ENCODE measurements around the gene ENPP6. TPM values are rescaled to one million over a fixed set of nuclear protein-coding genes. Genes with fewer than 3 reads are reported as not detected.

Gene ENPP6
- total RNA-seq, 1 donor from 2014 or later: not detected

DNA sequence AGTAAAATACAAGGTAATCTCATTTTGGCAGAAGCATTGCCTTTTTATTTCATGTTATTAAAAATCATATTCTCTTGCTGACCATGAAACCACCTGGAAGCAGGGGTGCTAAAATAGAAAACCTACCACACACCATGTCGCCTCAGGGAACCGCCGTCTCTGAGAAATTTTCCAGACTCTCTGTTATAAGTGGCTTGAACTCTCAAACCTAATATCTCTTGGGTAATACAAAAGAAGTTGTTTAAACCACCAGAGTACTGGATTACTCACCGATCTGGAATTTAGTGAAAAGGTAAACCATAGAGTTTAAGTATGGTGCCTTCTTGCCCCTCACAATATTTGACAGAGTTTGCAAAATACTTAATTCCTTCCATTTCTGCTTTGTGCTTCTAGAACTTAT, 27.7 kb downstream of the ENPP6 start:
- no peak for ATAC-seq

DNA sequence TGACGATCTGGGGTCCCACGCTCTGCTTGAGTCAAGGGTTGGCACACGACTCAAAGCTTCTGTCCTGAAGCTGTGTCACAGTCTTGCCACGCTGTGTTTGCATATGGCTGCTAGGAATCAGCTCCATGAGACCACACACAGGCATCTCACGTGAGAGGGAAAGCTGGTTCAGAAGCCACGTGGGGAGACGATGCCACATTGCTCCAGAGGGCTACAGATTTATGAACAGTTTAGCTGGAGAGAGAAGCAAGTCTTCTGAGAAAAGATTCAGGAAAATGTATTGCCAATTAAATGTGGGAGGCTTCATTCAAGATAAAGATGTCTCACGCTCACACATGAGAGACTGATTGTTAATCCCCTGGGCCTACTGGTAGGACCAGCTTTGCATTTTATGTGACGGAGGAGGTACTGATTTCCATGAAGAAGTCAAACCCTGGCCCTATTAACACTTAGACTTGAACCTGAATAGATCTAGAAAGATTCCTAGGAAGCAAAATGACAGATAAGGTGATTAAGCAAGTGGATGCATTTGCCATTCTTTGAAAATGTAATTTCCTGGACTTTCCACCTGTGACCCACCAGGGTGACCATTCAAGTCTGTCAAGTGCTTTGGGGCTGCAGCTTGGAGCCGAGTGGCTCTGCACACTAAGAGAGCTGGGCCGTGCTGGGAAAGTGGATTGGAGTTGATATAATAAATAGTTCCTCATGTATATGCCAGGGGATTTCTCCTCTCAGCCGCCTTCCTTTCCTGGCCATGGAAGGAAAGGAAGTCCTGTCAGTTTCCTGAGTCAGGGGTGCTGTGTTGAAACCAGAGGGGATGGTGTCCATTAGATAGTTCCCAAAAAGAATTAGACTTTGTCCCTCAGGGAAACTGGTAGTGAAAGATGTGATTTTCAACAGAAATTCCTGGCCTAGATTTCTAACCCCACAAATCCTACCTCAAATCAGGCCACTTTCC, 29.0 kb downstream of the ENPP6 start:
- ATAC-seq: no peak

DNA sequence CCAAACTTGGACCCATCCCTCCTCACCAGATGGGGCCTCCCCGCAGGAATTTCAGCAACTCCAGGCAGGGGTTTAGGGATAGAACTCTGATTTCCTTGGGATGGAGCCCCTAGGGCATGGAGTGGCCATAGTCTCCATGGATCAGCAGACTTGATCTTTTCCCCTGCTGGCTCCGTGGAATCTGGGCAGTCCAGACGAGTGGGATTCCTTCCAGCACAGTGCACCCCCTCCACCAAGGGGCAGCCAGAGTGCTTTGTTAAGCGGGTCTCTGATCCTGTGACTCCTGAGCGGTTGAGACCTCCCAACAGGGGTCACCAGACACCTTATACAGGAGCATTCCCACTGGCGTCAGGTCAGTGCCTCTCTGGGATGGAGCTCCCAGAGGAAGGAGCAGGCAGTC, 40.4 kb downstream of the ENPP6 start:
- ATAC-seq: no peak

DNA sequence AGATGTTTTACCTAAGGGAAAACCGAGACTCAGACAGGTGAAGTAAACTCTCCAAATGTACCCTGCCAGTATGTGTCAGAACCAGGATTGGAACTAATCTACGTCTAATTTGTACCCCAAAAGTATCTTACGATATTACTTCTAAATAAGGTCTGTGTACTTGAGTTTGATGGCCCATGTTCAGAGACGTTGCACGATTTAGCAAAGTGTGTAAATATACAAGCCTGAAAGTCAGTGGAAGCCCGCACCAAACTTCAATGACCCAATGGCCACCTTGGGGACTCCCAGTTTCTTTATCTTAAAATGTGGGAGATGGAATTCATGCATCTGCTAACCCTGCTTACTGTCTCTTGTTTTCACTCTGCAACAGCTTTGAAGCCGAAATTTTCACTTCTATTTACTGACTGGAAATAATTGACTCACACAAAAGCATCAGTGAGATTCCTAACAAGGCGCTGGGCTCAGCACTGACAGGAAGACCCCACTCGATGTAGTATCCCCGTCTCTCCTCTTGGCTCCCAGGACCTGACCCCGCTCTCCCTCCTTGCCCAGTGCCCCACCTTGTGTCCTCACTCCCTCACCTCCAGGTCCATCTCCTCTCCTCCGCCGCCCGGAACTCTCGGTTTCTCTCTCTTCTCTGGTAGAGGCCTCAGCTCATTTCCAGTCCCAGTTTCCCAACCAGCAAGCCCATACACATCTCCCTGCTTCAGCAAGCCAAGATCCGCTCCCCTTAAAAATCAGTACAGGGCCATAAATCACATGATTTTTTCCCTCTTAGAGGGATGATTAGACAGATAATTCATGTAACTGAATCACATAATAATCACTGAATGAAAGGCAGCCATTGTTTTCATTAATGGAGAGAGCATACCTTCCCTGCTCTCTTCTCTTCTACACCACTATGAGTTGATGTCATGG, 42.8 kb downstream of the ENPP6 start:
- ATAC-seq: no peak

DNA sequence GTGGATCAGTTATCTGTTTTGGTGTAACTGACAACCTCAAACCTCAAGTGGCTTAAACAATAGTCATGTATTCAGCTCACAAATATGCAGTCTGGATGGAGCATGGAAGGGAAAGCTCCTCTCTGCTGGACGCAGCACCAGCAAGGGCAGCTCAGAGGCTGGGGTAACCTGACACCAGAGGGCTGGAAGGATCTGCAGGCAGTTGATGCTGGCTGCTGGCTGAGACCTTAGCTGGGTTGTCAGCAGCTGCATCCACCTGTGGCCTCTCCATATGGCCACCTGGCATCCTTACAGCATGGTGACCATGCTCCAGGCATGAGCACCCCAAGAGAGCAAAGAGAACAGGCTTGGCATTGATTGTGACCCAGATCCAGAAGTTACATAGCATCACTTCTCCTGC, 46.7 kb downstream of the ENPP6 start:
- no peak for ATAC-seq

DNA sequence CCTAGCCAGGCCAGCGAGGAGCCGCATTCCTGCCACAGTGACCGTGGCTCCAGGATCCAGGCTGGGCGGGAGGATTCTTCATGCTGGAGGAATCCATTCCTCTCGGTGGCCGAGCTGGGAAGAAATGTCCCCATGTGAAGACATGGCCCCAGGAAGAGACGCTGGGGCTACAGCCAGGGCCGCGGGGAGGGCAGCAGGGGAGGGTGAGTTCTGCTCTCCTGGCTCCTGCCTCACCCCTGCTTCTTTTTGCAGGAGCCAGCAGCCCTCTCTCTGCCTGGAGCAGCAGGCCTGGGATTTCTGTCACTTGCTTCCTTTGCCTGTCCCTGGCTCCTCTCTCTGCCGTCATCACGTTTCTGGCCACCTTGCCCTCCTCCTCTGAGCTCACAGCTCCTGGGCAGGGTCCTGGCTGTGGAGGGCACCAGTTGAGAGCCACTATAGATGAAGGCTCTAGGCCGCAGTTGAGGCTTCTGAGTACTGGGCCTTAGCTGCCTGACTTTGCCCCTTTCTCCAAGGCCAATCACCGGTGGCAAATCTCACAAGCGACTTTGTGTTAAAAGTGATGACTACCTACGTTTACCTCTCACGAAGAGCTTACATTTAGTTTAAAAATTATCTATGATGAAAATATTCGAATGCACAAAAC, 48.3 kb downstream of the ENPP6 start:
- no peak for ATAC-seq

DNA sequence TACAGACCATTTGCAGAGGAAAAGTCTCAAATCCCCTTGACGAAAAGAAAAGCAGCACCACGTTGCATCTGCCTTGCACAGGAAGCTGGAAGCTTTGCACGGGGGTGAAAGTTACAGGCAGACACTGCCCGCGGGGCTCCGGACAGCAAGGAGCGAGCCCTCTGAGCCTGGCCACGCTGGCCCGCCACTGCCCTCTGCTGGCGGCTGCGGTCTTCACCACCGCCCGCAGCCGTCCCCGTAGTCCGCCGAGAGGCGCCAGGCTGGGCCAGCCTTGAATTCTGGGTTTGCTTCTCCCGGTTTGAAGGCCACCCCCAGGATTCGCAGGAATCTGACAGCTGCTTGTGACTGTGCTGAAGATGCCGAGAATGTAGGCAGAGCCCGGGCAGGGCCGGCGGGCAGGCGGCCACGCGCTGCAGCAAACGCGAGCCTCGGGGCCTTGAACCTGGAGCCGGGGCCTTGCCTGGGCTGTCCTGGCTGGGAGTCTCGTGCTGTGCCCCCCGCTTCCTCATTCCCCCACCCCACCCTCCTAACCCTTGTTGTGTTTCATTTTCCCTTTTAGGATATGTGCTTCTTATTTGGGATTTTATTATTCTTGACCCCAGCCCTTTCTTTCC, 49.2 kb downstream of the ENPP6 start:
- ATAC-seq: peak; percentile 88

DNA sequence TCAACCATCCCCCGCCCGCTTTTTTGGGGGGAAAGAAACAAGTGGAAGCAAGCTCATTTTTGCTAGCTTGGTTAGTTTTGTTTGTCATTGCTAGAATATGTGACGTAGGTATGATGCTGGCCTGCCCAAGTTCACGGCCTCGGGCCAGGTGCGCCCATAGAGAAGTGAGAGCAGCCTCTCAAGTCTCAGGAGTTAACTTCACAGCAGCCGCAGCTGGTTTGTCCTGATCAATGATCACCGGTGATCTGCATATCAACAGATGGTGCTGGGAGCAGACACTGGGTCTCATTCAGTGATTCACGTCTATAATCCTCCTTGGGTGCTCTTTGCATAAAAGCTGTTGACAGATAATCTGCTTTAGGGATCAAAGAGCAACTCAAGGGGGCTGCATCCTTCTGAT, 50.1 kb downstream of the ENPP6 start:
- no peak for ATAC-seq

DNA sequence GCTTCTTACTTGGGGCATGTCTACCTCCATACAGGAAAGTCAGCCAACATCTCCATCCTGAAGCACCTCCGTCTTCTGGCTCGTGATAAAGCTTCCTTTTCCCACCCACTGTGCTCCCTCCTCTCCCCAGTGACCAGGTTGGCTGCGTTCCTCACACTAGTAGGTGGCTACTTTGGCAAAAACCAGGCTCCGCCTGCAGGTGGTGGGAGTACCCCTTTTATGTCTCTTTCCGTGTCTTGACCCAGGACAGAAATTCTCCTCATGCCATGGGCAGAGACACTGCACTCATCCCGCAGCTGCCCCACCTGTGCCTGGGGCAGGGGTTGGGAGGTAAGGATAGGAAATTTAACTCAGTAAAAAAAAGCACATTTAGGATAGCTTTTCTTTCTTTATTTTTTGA, 50.9 kb downstream of the ENPP6 start:
- ATAC-seq: no peak

DNA sequence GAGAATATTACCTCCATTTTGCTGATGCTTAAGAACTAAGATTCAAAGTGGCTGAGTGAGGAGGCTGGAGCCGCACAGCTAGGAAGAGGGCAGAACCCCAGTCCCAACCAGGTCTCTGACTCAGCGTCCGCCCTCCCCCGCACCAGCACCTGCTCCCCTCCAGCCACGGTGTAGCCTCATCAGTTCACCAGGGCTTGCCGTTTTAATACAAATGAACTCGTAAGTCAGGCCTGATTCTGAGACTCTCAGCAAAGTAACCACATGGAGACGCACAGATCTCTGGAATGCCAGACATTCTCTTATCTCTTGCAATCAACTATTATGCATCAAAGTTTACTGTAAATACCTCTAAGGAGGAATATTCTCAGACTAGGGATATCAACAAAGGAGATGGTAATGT, 52.4 kb downstream of the ENPP6 start:
- no peak for ATAC-seq

DNA sequence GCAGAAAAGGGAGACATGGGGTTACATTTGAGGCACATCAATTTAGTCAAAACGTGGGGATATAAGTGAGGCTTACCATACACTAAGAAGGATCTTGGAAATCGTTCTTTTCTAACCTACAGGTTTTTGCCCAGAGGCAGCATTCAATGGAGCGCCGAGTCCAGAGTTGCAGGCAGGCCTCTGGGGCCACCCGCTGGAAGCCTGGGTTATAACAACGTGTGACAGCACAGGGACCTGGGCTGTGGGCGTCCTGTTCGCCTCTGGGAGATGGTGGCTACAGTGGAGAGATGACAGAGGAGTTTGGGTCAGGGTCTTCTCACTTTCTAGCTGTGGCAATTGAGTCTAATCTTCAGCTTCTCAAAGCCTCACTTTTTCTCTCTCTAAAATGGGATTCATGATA, 53.9 kb downstream of the ENPP6 start:
- peak; percentile 83 for ATAC-seq

DNA sequence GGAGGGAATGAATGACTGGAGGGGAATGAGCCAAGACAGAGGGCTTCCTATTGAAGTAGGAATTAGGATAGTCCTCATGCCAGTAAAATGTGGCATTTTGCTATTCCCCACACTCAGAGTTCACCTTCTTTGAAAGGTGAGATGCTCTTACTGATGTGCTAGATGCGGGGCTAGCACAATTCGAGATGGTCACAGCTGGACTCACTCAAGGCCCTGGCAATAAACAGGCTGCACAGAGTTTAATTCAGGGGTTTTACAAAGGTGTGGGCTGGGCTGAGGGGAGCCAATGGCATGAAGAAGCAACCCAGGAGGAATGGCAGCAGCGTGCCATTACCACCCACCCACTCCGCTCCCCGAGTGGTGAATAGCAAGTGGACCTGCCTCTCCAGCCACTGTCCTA, 55.1 kb downstream of the ENPP6 start:
- no peak for ATAC-seq

DNA sequence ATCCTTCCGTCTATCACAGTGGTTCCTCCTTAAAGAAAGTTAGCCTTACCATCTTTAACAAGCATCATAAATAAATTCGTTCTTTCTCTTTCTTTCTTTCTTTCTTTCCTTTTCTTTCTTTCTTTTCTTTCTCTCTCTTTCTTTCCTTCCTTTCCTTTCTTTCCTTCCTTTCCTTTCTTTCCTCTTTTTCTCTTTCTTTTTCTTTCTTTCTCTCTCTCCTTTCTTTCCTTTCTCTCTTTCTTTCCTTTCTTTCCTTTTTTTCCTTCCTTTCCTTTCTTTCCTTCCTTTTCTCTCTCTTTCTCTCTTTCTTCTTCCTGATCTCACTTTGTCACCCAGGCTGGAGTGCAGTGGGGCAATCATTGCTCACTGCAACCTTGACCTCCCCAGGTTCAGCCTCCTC, 60.4 kb downstream of the ENPP6 start:
- ATAC-seq: no peak

DNA sequence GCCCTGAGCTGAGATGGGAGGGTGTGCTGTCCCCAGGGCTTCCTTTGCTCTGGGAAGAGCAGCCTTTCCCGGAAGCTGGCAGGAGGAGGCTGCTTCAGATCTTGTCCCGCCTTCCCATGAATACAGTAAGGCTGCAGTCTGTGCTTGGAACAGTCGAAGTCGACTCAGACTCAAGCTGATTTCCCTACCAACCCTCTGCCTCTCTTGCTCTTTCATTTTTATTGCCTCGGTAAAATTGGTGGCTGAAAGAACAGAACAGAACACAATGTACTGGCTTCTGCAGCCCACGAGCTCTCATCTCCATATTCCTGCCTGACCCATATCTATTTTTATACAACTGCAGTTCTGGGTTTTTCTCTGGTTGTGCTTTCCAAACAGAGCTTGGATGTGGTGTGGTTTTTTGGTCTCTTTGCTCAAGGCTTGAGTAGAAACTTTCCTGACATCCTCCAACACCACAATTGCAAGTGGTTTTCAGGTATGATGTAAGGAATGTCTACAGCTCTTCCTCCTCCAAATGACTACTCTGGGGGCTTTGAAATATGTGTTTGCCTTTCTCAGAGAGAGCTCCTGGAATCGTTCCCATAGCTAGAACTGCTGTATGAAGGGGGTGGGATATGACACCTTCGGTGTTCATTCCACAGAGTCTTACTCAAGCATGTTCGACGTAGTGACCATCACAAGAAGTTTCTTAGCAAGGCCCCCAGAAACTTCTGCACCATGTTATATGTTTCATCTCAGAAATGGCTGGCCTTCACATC, 61.3 kb downstream of the ENPP6 start:
- no peak for ATAC-seq

DNA sequence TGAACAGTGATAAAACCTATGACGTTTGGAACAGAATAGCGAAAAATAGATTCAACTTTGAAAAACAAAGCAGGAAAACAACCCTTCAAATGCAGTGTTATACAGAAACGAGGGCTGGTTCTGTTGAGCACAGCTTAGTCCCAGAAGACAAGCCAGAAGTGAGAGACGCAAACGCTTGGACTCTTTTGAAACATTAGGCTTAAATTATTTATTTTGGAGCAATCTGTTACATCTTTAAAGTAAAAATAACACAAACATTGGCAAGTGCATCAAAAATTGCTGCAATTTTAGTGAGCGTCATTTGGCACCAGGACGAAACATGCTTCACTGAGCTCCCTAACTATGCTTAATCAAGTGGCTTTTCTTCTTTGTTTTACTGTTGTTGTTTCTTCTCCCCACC, 63.5 kb downstream of the ENPP6 start:
- no peak for ATAC-seq

DNA sequence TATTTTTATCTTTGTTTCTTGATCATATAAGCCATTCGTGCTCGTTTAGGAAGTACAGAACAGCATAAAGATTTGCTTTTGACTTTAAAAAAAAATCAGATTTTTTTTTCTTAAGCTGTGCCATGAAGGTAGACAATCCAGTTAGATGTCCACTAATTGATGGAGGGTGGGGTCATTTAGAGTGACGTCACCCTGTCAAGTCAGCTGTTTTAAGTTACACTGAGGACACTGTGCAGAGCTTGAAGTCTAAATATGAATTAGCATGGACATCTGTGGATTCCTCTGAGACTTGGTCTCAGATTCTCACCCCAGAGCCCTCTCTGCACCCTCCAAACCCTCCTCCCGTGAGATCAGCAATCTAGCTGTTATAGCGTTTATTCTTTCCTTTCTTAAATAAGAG, 63.9 kb downstream of the ENPP6 start:
- no peak for ATAC-seq

DNA sequence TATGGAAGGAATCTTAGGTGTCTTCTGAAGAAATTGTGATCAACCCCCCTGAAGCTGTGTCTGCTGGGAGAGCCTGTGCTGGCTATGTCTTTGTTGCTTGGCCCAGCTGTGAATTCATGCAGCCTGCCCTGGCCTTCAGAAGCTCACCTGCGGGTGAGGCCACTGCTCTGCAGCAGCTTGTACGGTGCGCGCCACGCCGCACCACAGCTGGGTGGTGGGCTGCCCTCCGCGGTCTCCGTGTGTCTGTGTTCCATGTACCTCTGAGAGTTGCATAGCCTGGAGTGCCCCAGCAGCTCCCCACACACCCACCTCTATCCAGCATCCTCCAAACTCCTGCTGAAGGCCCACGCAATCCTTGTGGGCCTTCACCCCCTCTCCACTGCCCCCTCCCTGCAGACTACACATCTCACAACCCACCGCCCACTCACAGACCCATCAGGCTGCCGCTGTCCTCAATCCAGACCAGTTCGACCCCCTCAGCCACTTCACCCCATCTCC, 65.6 kb downstream of the ENPP6 start:
- ATAC-seq: no peak

DNA sequence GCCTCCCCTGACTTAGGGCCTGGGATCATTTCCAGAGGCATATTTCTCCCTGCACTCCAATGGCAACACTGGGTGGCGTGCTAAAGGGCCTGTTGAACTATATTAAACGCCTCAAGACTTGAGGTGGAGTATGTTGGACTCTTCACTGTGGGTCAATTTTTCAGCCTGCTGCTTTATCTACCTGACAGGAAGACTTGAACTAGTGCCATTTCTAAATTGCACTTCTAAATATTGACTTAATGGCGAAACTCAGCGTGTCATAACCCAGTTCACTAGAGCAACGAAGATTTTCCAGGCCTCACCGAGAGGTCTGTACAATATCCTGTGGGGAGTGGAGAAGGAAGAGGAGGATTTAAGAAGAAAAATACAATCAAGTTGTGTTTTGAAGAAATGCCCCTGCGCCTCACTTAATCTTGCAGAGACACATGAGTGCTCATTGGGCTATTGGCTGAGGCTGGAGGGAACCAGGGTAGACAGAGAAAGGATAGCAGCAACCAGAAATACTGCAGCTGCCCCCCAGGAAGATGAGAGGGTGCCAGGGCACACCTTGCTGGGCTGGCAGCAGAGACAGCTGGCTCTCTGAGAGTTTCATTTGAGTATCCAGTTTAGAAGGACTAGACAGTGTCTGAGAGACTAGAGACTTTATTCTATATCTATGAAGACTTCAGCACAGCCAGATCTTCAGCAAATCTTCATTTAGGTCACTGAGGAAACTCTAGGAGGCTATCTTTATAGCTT, 67.4 kb downstream of the ENPP6 start:
- ATAC-seq: no peak

DNA sequence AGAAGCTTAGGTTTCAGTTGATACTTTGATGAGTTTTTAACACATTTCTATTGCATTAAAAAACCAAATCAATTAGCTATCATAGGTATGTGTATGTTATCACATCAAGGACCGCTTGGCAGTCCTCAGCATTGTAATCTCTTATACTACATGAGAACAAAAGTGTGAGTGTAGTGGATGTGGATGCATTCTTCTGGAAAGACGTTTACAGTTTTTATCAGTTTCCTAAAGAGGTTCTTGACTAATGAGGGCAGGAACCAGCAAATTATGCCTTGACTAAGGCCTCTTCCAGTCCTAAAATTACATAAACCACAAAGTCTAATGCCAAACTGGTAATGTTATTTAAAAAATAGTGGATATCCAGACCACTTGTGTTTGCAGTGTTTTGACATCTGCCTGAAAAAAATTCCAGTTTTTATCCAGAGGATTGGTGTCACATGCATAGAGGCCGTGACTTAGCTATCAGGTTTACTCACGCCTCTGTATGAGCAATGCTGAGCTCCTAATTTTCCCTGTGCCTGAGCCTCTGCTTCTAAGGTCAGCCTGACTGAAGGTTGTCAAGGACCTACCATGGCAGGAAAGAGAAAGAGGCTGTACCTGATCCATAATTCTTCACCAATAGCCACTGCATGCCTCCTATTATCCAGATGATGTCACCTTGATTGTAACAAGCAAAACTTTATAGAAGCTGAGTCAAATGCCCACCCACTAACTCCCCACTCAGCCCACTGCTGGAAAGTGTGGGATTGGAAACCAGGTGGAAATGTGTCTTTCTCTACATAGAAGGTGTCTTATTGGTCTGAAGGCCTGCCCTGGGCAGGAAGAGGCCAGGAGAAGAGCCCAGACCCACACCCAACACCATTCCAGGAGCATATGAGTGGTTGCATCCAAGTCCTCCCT, 68.7 kb downstream of the ENPP6 start:
- no peak for ATAC-seq
